ENCODE data around the gene ADH1B. TPM values are rescaled to one million over a fixed set of nuclear protein-coding genes. Genes with fewer than 3 reads are reported as not detected.

Gene ADH1B
- total RNA-seq, 1 experiment from 2014 or later: 1.8 TPM

GRCh38 chr4:99324979-99325378, 3.8 kb upstream of the ADH1B start (continued):
- TF ChIP-seq REST (IDR thresholded peaks at IDR 0.05; ENCODE audit: low read depth) (no peak), ZFX (IDR thresholded peaks at IDR 0.05) (no peak)

GRCh38 chr4:99324361-99324760, 3.2 kb upstream of the ADH1B start:
- ChIA-PET POLR2A (no interaction called here), RAD21 (ENCODE audit: low non-redundant PET in 1 of 2, low total read pairs in 2 of 2, uncharacterized antibody in 2 of 2, unreplicated experiment in 2 of 2) (no interaction called here), CTCF (no interaction called here)
- Histone ChIP-seq H3K4me1 (ENCODE audit: control insufficient read depth in 1 of 2, insufficient read depth in 2 of 2, low read length in 2 of 2) (no peaks in the 10 kb centered on the region), H3K27me3 (ENCODE audit: insufficient read depth, low read length) (no peaks in the 10 kb centered on the region), H3K4me3 (replicated peaks in 1 of 2; ENCODE audit: low read depth in 1 of 2, low read length in 2 of 2) (no peak overlapping the region), H3K9me3 (ENCODE audit: control insufficient read depth in 1 of 2, insufficient read depth in 1 of 2, low read depth in 1 of 2, low read length in 2 of 2) (no peaks in the 10 kb centered on the region), H3K36me3 (ENCODE audit: control insufficient read depth in 1 of 2, insufficient read depth in 2 of 2, low read length in 2 of 2) (no peaks in the 10 kb centered on the region), H2AFZ (ENCODE audit: low read depth, low read length, poor library complexity, severe bottlenecking) (no peak overlapping the region), H3K27ac (ENCODE audit: low read depth, low read length) (no peak overlapping the region), H3K4me2 (ENCODE audit: low read length) (no peak overlapping the region), H3K9ac (ENCODE audit: low read length) (no peak overlapping the region), H4K20me1 (ENCODE audit: insufficient read depth) (no peaks in the 10 kb centered on the region), H3K9me2 (ENCODE audit: insufficient read depth) (no peaks in the 10 kb centered on the region), H3K79me2 (ENCODE audit: insufficient read depth, low read length) (no peaks in the 10 kb centered on the region)
- intact Hi-C loops (cut with micrococcal nuclease): no loop called here
- no TSS peak for BruUV-seq (replicated peaks)
- DNase-seq (ENCODE audit: low read depth, low spot score) (no peak), ATAC-seq (no peak)
- TF ChIP-seq TCF7L2 (IDR thresholded peaks at IDR 0.05; ENCODE audit: borderline replicate concordance, extremely low read depth, insufficient read depth, insufficient read length) (no peak), FOSL1 (IDR thresholded peaks at IDR 0.05; ENCODE audit: low read depth) (no peak), CBX3 (IDR thresholded peaks at IDR 0.05; ENCODE audit: low read depth) (no peak), ZBTB33 (IDR thresholded peaks at IDR 0.05; ENCODE audit: extremely low read depth, insufficient replicate concordance, low read length) (no peak), CEBPB (IDR thresholded peaks at IDR 0.05; ENCODE audit: low read depth) (no peak), MAX (IDR thresholded peaks at IDR 0.05) (no peak), ATF3 (IDR thresholded peaks at IDR 0.05) (no peak), ELF1 (IDR thresholded peaks at IDR 0.05; ENCODE audit: borderline replicate concordance, low read depth) (no peak), JUND (IDR thresholded peaks at IDR 0.05) (no peak), SIN3A (IDR thresholded peaks at IDR 0.05; ENCODE audit: low read depth) (no peak), CTCF (IDR thresholded peaks at IDR 0.05 in 2 of 3, conservative IDR thresholded peaks at IDR 0.05 in 1 of 3; ENCODE audit: borderline replicate concordance in 1 of 3, insufficient read depth in 1 of 3, low read depth in 2 of 3, low read length in 2 of 3) (no peak), EGR1 (IDR thresholded peaks at IDR 0.05; ENCODE audit: low read depth) (no peak), POLR2AphosphoS5 (IDR thresholded peaks at IDR 0.05; ENCODE audit: low read depth, low read length) (no peak), SP1 (IDR thresholded peaks at IDR 0.05; ENCODE audit: low read depth) (no peak), EZH2phosphoT487 (IDR thresholded peaks at IDR 0.05; ENCODE audit: borderline replicate concordance) (no peak)

All from HCT116 (cell line).